SKM-1 (cell line): Measurements from ENCODE around the gene HCAR2.
"Not testable (repeated sequence)": the region's sequence is repeated elsewhere in the genome, so short reads cannot be mapped to it uniquely, and the experiment has no call there.

Source experiments
- DNase-seq: peaks from one replicate; lab custom pipeline; 2025; ENCODE audit not compliant: unreplicated experiment; lab: John Stamatoyannopoulos, UW

The HCAR2 gene

GRCh38 chr12:122716658-122717057 is 13.5 kb upstream of the HCAR2 start, which contains the start of gene HCAR3:
HCAR3 (minus strand) TSS chr12:122716811; CDS start chr12:122716737, 74 bp downstream.
- DNase-seq: not testable (repeated sequence)

GRCh38 chr12:122715211-122715610 is 12.1 kb upstream of the HCAR2 start:
- DNase-seq: not testable (repeated sequence)

- DNase-seq: not testable (repeated sequence)
These were observed 10.5 kb upstream of the HCAR2 start for GRCh38 chr12:122713491-122714188.

GRCh38 chr12:122711266-122711665 is 8.1 kb upstream of the HCAR2 start:
- DNase-seq: not testable (repeated sequence)

GRCh38 chr12:122710341-122710740 is 7.2 kb upstream of the HCAR2 start:
- DNase-seq: not testable (repeated sequence)

GRCh38 chr12:122709287-122709686 is 6.1 kb upstream of the HCAR2 start:
- DNase-seq: not testable (repeated sequence)

- DNase-seq: not testable (repeated sequence)
These were observed 684 bp upstream of the HCAR2 start for GRCh38 chr12:122703841-122704240.

GRCh38 chr12:122701481-122701880 is 1.7 kb downstream of the HCAR2 start:
- not testable (repeated sequence) for DNase-seq

GRCh38 chr12:122700038-122700710 is 3.0 kb downstream of the HCAR2 start:
- DNase-seq: not testable (repeated sequence)

- not testable (repeated sequence) for DNase-seq
These were observed 6.2 kb downstream of the HCAR2 start for GRCh38 chr12:122696922-122697321.

GRCh38 chr12:122691566-122691965 is 11.6 kb downstream of the HCAR2 start:
- DNase-seq: no peak

GRCh38 chr12:122688291-122688690 is 14.9 kb downstream of the HCAR2 start:
- no peak for DNase-seq

GRCh38 chr12:122687086-122687485 is 16.1 kb downstream of the HCAR2 start:
- DNase-seq: no peak

- no peak for DNase-seq
These were observed 16.6 kb downstream of the HCAR2 start for GRCh38 chr12:122686538-122686937.

- DNase-seq: no peak
These were observed 18.8 kb downstream of the HCAR2 start for GRCh38 chr12:122684297-122684813.

GRCh38 chr12:122681814-122682213 is 21.3 kb downstream of the HCAR2 start:
- peak; percentile 7 for DNase-seq

GRCh38 chr12:122680989-122681388 is 22.2 kb downstream of the HCAR2 start:
- DNase-seq: not testable (repeated sequence)

- DNase-seq: not testable (repeated sequence)
These were observed 26.4 kb downstream of the HCAR2 start for GRCh38 chr12:122676781-122677180.

- not testable (repeated sequence) for DNase-seq
These were observed 27.1 kb downstream of the HCAR2 start for GRCh38 chr12:122676015-122676414.

- DNase-seq: no peak
These were observed 30.6 kb downstream of the HCAR2 start for GRCh38 chr12:122672515-122672914.

- DNase-seq: no peak
These were observed 33.6 kb downstream of the HCAR2 start for GRCh38 chr12:122669397-122670070.
